Peyer's patch (tissue), 4 donors: ENCODE measurements around the gene FGGY. TPM values are rescaled to one million over a fixed set of nuclear protein-coding genes. Genes with fewer than 3 reads are reported as not detected.

Source experiments
- DNase-seq, 3 donors: peaks; one replicate each; pipeline ENCODE4 v3.0.0-alpha.2; 2017 to 2019
- H3K27ac ChIP-seq, 4 donors: fragments of 200-600 bp; sonication (generic); one replicate each; pipeline ENCODE4 v1.5.1; 2016 to 2019
- H3K27me3 ChIP-seq, 2 donors: fragments of 200-600 bp; sonication (generic); one replicate each; pipeline ENCODE4 v1.5.1; 2019
- H3K36me3 ChIP-seq, 3 donors: fragments of 200-600 bp; sonication (generic); one replicate each; pipeline ENCODE4 v1.5.1; 2016 to 2019
- H3K4me1 ChIP-seq, 4 donors: fragments of 200-600 bp; sonication (generic); one replicate each; pipeline ENCODE4 v1.5.1; 2016 to 2019
- H3K4me3 ChIP-seq, 4 donors: fragments of 200-600 bp; sonication (generic); 1 replicate in 3 of 4; 2 replicates in 1 of 4; pipeline ENCODE4 v1.5.1; 2016 to 2019; ENCODE audit warnings: mild to moderate bottlenecking in 1 of 4
- H3K9me3 ChIP-seq, 4 donors: fragments of 200-600 bp; sonication (generic); one replicate each; pipeline ENCODE4 v1.5.1; 2016 to 2019; ENCODE audit warnings: mild to moderate bottlenecking in 1 of 4
- CTCF ChIP-seq, 6 experiments: fragments of 450-650 bp in 4 of 6; fragments of 200-600 bp in 2 of 6; sonication (generic) in 1 of 6; IDR thresholded peaks; one replicate each; pipeline ENCODE4 v1.5.1; 2017 to 2019; ENCODE audit warnings: antibody characterized with exemption in 6 of 6, mild to moderate bottlenecking in 3 of 6, moderate library complexity in 1 of 6
- POLR2A ChIP-seq, 2 donors: fragments of 450-650 bp; IDR thresholded peaks; one replicate each; pipeline ENCODE4 v1.5.1; 2017; ENCODE audit warnings: antibody characterized with exemption in 2 of 2, mild to moderate bottlenecking in 2 of 2, moderate library complexity in 2 of 2
- total RNA-seq, 4 donors: library from RNA; depleted of rRNA; stranded (reverse); fragments of >200 nt; gene quantifications; one replicate each; pipeline ENCODE4 v1.1.0, GENCODE V29; 2016

The FGGY gene
- total RNA-seq, 4 donors from 2014 or later: 18.9 to 102 (median 33.6) TPM

- H3K4me3 ChIP-seq: no peak overlapping the region
- peaks cover 0 to 5% (median 0%) of the 10 kb centered on the region in 4 donors for H3K4me1 ChIP-seq
- H3K36me3 ChIP-seq: no peaks in the 10 kb centered on the region
- DNase-seq: no peak
- no peak for TF ChIP-seq POLR2A (IDR thresholded peaks at IDR 0.05)
- no peak for TF ChIP-seq CTCF (IDR thresholded peaks at IDR 0.05)
- no peaks in the 10 kb centered on the region for H3K9me3 ChIP-seq
- peak overlapping the region; percentile 6 to 29 (median 12) for H3K27ac ChIP-seq
- H3K27me3 ChIP-seq: no peaks in the 10 kb centered on the region
Measured at GRCh38 chr1:59673573-59674450, 376.9 kb downstream of the FGGY start.

DNA sequence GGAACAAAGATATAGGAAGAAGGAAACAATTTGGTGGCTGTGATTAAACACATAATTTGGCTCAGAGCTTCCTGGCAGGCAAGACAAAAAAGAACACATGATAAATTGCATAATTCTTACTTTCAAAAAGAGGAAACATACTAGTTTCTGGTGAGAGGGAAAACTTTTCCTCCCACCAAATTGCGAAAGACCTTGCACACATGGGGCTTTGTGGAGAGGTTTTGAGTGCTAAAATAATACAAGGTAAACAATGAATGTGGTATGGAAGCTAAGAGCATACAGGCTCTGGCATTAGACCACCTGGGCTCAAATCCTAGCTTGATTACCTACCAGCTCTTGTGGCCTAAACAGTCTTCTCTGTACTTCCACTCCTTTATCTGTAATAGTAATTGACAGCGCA is 377.7 kb downstream of the FGGY start:
- Histone ChIP-seq H3K27me3 (no peaks in the 10 kb centered on the region), H3K4me1 (peaks cover 0 to 5% (median 0%) of the 10 kb centered on the region in 4 donors), H3K4me3 (no peak overlapping the region), H3K9me3 (no peaks in the 10 kb centered on the region), H3K36me3 (no peaks in the 10 kb centered on the region), H3K27ac (peak overlapping the region; percentile 14 to 29 (median 18))
- DNase-seq: no peak
- TF ChIP-seq POLR2A (IDR thresholded peaks at IDR 0.05) (no peak), CTCF (IDR thresholded peaks at IDR 0.05) (no peak)

GRCh38 chr1:59675936-59676335 is 379.0 kb downstream of the FGGY start:
- H3K4me1 ChIP-seq: peaks cover 0 to 5% (median 0%) of the 10 kb centered on the region in 4 donors
- no peak for TF ChIP-seq POLR2A (IDR thresholded peaks at IDR 0.05)
- no peak for TF ChIP-seq CTCF (IDR thresholded peaks at IDR 0.05)
- no peaks in the 10 kb centered on the region for H3K27me3 ChIP-seq
- DNase-seq: no peak
- H3K9me3 ChIP-seq: no peaks in the 10 kb centered on the region
- H3K36me3 ChIP-seq: no peaks in the 10 kb centered on the region
- no peak overlapping the region for H3K27ac ChIP-seq
- H3K4me3 ChIP-seq: no peak overlapping the region

GRCh38 chr1:59678040-59678439 is 381.1 kb downstream of the FGGY start:
- peaks cover 0 to 5% (median 0%) of the 10 kb centered on the region in 4 donors for H3K4me1 ChIP-seq
- no peak for DNase-seq
- no peak overlapping the region for H3K4me3 ChIP-seq
- H3K27ac ChIP-seq: no peak overlapping the region
- no peaks in the 10 kb centered on the region for H3K36me3 ChIP-seq
- no peaks in the 10 kb centered on the region for H3K9me3 ChIP-seq
- H3K27me3 ChIP-seq: no peaks in the 10 kb centered on the region
- TF ChIP-seq POLR2A (IDR thresholded peaks at IDR 0.05) (no peak), CTCF (IDR thresholded peaks at IDR 0.05) (no peak)

GRCh38 chr1:59678493-59679228 is 381.8 kb downstream of the FGGY start:
- Histone ChIP-seq H3K27ac (no peak overlapping the region), H3K36me3 (no peaks in the 10 kb centered on the region), H3K9me3 (no peaks in the 10 kb centered on the region), H3K27me3 (no peaks in the 10 kb centered on the region), H3K4me3 (no peak overlapping the region), H3K4me1 (peaks cover 0 to 5% (median 0%) of the 10 kb centered on the region in 4 donors)
- TF ChIP-seq CTCF (IDR thresholded peaks at IDR 0.05) (no peak), POLR2A (IDR thresholded peaks at IDR 0.05) (no peak)
- DNase-seq: no peak
